Stimulated activated naive CD4-positive, alpha-beta T cell treated with Interleukin-2 at 50 U/mL for 16 hours (primary cell): Measurements from ENCODE around the gene JAGN1.
"Not testable (repeated sequence)": the region's sequence is repeated elsewhere in the genome, so short reads cannot be mapped to it uniquely, and the experiment has no call there.

Source experiments
- DNase-seq: peaks from one replicate; lab custom pipeline; 2025; lab: John Stamatoyannopoulos, UW

Gene JAGN1

DNA sequence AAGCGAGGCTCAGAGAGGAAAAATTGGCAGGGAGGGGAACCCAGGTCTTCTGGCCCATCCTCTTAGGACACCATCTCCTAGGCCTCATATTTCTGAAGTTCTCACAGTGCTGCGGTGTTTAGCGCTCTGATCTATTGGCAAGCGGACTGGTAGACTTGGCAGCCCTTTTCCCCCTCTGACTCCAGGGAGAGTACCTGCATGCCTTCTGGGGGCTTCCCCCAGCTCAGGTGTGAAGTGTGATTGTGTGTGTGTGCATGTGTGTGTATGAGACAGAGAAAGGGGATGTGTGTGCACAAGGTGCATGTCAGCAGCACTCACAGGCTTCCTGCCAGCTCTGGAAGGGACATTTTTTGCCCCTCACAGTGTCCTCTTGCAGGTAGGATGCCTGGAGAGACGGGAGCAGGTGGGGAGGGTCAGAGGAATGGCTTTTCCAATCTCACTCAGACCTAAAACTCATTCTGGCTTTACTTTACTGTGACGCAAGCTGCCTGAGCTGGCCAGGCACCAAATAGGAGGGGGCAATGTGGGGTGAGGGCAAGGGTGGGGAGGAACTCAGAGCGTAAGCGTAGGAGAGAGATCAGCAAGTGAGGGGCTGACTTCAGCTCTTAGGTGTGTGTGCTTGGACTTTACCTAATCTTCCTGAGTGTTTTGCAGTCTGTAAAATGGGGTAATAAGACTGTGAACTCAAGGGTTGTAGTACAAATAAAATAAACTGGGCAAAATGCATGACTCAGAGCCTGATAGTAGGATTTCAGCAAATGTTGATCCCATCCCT, 8.2 kb downstream of the JAGN1 start:
- no peak for DNase-seq

GRCh38 chr3:9899289-9899791, 8.9 kb downstream of the JAGN1 start:
- DNase-seq: no peak

GRCh38 chr3:9900965-9901415, 10.6 kb downstream of the JAGN1 start:
- not testable (repeated sequence) for DNase-seq

GRCh38 chr3:9901967-9902366, 11.6 kb downstream of the JAGN1 start:
- peak; percentile 36 for DNase-seq

- DNase-seq: no peak
Measured at GRCh38 chr3:9902372-9903237, 12.2 kb downstream of the JAGN1 start, which contains the start of gene IL17RE. IL17RE (plus strand) TSS chr3:9902848; CDS start chr3:9902933, 85 bp downstream.

GRCh38 chr3:9903238-9903624, 12.8 kb downstream of the JAGN1 start:
- DNase-seq: no peak

DNA sequence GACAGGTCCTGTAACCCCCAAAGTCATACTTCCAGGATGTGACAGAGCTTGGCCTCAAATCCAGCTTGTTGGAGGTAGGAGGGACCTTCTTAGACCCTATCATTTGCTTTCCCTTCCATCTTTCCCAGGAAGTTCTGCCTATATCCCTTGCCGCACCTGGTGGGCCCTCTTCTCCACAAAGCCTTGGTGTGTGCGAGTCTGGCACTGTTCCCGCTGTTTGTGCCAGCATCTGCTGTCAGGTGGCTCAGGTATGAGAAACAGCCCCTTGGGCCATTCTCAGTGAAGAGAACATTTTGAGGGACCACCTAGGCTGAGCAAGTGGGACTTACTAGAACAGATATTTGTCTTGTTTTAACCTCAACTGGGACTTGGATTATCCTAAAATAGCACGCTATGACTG, 13.5 kb downstream of the JAGN1 start:
- DNase-seq: no peak

DNA sequence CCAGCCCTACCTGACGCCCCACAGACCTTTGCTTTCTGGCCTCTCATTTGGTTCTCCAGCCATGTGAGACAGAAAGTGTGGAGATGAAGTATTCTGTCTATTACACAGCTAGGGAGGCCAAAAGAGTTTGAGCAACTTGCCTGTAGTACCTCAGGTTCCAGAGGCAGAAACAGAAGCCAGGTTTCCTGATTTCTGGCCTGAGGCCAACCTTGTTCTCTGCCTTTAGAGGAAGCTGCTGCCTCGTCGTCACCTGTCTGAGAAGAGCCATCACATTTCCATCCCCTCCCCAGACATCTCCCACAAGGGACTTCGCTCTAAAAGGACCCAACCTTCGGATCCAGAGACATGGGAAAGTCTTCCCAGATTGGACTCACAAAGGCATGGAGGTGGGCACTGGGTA, 16.1 kb downstream of the JAGN1 start:
- DNase-seq: no peak

DNA sequence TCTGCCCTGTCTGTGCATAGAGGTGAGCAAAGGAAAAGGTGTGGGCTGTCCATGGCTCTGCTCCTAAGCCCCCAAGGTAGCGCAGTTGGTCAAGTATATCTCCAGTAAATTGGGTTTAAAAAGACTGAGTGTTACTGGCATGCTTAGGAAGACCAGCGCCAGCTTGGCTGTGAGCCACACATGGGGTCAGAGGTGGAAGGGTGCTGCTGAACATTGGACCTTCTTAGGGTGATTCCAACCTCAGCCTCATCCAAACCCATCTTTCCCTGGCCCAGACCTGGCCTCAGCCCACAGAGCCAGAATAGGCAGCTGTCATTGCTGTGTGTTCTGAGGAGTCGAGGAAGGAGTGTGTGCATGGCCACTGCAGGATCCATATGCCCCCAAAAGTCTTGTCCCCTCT, 17.9 kb downstream of the JAGN1 start:
- DNase-seq: no peak

- DNase-seq: peak; percentile 40
Measured at GRCh38 chr3:9909221-9910013, 19.0 kb downstream of the JAGN1 start.

DNA sequence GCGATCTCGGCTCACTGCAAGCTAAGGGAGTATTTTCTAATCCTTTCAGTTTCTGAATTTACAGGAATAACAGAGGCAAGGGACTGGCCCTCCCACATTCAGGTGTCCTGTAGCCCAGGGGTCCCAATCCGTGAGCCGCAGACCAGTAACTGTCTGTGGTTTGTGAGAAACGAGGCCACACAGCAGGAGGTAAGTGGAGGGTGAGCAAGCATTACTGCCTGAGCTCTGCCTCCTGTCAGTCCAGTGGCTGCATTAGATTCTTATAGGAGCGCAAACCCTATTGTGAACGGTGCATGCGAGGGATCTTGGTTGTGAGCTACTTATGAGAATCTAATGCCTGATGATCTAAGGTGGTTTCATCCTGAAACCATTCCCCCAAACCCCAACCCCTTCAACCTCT, 21.5 kb downstream of the JAGN1 start:
- no peak for DNase-seq

DNA sequence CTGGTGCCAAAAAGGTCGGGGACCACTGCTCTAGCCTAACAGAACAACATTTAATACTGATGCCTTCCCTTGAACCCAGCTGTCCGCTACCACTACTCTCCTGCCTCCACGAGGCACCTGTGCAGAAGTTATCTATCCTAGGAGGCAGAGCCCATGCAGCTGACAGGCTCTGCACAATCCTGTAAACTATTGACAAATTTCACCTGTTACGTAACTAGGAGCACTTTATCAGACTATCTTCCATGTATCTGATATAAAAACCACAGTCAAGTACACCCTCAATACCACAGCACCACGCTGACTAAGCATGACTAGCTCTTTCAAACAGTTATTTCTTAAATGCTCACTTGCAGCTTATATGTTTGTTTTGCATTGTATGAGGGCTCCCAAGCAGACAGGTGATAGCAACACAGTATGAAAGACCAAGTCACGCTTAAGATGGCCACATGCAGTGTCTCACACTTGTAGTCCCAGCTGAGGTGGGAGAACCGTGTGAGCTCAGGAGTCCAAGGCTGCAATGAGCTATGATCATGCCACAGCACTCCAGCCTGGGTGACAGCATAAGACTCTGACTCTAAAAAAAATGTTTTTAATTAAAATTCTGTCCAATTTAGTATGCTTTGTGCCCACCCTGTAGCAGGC, 22.0 kb downstream of the JAGN1 start:
- DNase-seq: peak; percentile 28

- no peak for DNase-seq
Measured at GRCh38 chr3:9913601-9914000, 23.2 kb downstream of the JAGN1 start.

GRCh38 chr3:9914011-9914410, 23.6 kb downstream of the JAGN1 start:
- DNase-seq: no peak

DNA sequence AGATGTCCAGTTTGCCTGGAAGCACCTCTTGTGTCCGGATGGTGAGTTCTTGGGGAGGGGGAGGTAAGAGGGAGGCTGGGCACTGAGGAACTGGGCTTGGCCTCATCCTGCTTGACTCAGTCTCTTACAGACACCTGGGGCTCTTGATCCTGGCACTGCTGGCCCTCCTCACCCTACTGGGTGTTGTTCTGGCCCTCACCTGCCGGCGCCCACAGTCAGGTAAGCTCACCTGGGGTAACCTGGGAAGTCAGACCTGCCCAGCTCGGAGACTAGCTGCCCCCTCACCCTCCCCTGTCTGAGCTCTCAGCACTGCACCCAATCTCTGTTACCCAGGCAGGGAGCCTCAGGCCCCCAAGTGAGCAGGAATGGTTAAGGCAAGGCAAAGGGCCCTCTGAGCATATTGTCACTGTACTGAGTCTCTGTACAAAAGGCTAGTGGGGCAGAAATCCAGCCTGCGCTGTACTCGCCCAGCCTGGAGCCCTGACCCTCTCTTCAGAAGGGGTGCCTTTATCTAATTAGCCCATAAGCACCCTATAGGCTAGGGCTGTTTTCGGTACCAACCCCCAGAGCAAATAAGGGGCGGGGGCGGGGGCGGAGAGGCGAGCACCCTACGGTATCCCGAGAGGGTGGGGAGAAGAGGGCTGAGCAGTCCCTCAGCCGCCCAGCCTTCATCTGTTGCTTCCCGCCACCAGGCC, 24.3 kb downstream of the JAGN1 start:
- no peak for DNase-seq

- DNase-seq: no peak
Measured at GRCh38 chr3:9915254-9916141, 25.1 kb downstream of the JAGN1 start.

- no peak for DNase-seq
Measured at GRCh38 chr3:9916346-9916733, 25.9 kb downstream of the JAGN1 start.

- peak; percentile 13 for DNase-seq
Measured at GRCh38 chr3:9916734-9917680, 26.6 kb downstream of the JAGN1 start, which contains the start of gene IL17RC. IL17RC (plus strand) TSS chr3:9917098; CDS start chr3:9917316, 218 bp downstream.

DNA sequence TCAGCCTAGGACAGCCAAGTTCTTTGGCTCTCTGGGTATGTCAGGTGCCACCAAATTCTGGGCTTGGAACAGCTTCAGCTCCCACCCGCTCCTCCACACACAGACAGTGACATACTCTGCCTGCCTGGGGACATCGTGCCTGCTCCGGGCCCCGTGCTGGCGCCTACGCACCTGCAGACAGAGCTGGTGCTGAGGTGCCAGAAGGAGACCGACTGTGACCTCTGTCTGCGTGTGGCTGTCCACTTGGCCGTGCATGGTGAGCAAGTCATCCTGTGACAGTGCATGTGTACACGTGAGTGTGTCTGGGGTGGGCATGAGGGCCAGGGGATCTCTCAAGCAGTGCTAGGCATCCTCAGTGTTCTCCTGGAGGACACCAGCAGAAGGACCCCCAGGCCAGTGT, 27.4 kb downstream of the JAGN1 start:
- DNase-seq: no peak
